ENCODE measurements around the gene HRH2.

HRH2 gene

GRCh38 chr5:175692996-175693710, 35.3 kb downstream of the HRH2 start:
- no peak for DNase-seq (ENCODE audit: low read depth, low spot score)

DNA sequence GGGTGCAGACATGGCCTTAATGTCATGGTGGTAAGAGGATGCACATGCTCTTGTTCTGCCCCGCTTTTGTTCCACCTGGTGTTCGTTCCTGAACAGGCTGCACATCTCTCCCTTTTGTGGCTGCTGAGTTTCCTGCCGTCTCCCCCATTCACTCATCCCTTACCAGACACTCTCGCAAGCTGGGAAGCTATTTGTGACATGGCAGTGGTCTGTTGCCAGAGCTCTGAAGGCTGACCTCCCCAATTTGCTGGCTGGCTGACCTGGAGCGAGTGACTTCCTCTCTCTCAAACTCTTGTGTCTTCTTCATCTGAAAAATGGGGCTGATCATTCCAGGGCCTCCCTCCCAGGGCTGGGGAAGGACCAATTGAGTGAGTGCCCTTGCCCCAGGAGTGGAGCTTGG, 35.9 kb downstream of the HRH2 start:
- no peak for DNase-seq (ENCODE audit: low read depth, low spot score)

DNA sequence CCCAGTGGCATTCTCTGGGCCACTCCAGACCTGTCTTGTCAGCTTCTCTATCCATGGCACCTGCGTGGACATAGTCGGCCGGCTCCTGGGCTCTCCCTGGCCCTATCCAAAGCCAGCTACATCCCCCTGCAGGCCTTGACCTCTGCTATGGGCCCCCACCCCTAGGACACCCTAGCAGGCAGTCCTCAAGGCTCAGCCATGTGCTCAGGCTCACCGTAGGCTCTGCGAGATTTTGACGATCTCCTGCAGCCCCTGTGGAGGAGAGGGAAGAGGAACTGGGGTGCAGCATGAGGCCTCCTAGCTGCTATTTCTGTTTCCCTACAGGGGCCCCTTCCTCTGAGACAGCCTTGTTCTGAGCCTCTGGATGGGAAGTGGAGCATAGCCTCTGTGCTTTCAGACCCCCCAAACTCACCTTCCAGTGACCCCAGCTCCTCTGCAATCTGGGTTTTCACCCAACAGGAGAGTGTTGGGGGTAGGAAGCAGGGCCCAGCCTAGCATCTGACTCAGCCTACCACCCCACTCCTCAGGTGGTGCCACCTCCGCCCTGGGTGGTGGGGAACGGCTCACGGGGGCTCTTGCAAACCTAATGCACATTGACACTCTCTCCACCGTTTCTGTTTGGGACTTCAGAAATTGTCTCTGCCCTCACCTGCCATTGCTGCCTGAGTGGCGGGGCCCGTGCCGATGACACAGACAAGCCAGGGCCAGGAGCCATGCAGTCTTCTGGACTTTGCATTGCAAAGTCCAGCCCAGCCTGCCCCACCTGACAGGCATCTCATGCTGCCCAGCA, 36.7 kb downstream of the HRH2 start:
- no peak for DNase-seq (ENCODE audit: low read depth, low spot score)

DNA sequence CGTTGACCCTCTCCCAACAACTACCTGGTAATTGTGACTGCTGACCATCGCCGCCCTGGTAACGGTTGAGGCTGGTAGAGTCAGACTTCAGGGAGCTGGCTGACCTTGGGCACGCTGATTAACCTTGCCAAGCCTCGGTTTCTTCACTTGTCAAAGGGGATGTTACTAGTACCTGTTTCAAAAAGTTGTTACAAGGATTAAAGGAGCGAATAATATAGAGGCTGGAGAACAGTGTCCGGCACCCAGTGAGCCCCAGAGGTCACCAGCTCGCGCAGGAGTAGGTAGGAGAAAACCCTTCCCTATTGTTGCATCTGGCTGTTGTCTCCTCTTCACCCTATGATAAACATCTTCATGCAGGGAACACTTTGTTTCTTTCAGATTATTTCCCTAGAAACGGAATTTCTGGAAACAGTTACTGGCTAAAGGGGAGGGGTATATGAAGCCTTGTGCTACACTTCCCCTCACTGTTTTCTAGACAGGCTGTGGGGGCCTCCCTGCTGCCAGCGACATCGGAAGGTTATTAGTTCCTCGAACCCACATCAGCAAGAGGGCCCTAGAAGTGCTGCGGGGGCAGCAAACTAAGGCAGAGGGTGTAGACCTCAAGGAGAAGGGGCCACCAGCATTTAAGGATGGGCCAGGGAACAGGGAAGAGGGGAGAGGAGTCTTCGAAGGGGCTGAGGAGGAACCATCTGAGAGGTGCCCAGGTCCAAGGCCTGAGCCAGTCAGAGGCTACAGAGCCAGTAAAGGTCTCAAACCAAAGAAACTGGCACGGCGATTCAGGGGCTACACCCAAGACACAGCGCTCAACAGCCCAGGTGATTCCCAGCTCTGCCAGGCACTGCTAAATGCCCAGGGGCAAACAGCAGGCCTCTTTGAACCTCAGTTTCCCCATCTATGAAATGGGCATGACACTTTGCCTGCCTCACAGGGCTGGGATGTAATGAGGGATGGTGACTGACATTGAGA, 37.6 kb downstream of the HRH2 start:
- DNase-seq (ENCODE audit: low read depth, low spot score): no peak

DNA sequence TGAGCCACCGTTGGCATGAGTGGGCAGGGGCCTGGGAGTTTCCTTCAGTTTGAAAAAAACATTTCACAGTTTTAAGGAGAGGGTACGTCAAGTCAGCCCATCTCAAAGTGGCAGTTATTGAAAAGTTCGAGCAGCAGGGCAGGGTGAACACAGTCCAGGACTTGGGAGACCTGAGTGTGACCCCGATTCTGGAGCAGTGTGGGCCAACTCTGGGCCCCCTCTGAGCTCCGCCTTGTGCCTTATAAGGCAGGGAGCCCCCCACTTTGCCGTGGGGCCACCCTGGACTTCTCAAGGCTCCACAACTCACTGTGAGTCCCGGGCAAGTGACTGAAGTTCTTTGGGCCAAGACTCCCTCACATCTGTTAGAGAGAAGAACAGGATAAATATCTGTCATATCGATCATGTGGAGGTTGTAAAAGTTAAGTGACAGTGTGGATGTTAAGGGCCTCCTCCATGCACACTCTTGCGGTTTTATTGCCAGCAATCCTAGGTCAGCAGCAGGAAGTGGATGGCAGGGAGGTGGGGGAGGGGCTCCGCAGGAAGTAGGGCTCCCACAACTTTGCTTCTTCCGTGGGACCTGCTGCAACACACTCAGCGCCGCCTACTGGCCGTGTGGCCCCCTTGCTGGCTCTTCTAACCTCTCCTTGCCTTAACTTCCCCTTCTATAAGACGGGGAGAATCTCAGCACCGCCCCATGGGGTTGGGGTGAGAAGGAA, 38.4 kb downstream of the HRH2 start:
- DNase-seq (ENCODE audit: low read depth, low spot score): peak; percentile 46

- DNase-seq (ENCODE audit: low read depth, low spot score): no peak
Observed at GRCh38 chr5:175696855-175697198, 39.0 kb downstream of the HRH2 start.

- DNase-seq (ENCODE audit: low read depth, low spot score): no peak
Observed at GRCh38 chr5:175697846-175698245, 40.0 kb downstream of the HRH2 start.

DNA sequence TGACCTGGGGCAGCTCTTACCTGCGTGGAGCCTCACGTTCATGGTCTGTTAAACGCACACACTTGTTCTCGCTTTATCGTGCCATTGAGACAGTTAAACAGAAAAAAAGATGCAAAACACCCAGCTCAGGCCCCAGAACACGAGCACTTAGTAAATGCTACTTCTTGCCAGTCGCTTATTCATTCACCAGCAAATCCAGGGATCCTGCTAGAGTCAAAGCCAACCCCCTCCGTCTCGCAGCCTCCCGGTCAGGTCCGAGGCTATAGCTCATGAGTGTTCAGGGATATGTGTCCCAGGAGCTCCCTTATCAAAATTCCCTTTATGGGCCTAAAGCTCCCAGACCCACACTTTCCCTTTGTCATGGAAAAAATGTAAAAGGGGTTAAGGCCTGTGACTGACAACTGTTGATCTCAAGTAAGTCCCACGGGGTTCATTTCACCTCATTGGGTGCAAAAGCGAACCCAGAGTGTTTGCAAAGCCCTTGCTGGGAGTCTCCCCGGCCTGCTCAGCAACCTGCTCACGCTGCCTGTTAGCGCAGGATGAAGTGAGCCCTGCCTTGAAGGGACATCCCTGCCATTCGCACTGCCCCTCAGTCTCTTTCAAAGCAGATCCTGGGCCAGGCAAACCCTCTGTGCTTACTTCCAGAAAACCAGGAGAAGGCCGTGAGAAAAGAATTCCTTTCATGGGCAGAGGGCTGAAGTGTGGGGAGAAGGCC, 40.7 kb downstream of the HRH2 start:
- no peak for DNase-seq (ENCODE audit: low read depth, low spot score)

GRCh38 chr5:175700991-175701390, 43.1 kb downstream of the HRH2 start:
- DNase-seq (ENCODE audit: low read depth, low spot score): no peak

DNA sequence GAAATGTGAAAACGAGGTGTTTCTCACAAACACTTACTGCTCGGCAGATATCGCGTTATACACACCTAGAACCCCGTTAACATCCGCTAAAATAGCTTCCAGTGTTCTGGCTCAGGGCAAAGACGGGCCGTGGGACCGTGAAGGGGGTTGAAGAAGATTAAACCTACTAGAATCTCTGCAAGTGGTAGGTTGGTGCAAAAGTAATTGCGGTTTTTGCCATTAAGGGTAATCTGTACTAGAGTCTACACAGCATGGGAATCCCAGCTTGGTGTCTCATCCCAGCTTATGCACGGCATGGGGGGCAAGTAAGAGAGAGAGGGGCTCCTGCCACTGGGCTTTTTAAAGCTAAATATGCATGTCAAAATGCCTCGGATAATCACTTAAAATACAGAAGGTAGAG, 43.9 kb downstream of the HRH2 start:
- no peak for DNase-seq (ENCODE audit: low read depth, low spot score)

- DNase-seq (ENCODE audit: low read depth, low spot score): no peak
Observed at GRCh38 chr5:175706499-175706898, 48.6 kb downstream of the HRH2 start.

DNA sequence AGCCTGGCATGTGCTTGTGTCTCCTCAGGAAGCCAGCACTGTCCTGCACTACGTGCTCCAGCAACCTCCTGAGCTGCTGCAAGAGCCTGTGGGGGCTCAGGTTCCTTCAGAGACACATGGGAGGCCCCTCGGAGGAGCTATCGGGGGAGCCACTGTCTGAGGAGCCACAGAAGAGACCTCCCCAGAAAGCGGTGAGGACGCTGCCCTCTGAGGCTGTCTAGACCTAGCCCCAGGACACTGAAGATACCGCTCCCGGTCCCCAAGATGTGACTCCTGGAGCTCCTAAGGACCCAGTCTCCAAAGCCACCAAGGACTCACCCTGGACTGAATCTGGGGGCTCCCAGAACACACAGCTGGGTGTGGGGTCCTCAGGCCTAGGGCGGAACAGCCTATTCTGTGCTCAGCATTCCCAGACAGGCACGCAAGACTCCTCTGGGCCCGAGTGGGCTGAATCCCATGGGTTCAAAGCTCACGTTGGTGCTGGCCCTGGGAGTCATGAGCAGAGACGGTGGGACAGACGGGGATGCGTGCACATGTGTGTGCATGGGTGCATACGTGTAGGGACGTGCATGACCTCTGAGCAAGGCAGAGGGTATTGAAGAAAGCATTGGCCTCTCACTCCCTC, 50.0 kb downstream of the HRH2 start:
- DNase-seq (ENCODE audit: low read depth, low spot score): no peak

- DNase-seq (ENCODE audit: low read depth, low spot score): no peak
Observed at GRCh38 chr5:175709276-175709781, 51.5 kb downstream of the HRH2 start.

- DNase-seq (ENCODE audit: low read depth, low spot score): no peak
Observed at GRCh38 chr5:175710326-175710725, 52.5 kb downstream of the HRH2 start.

- DNase-seq (ENCODE audit: low read depth, low spot score): no peak
Observed at GRCh38 chr5:175711031-175711430, 53.2 kb downstream of the HRH2 start.

GRCh38 chr5:175711472-175712312, 53.8 kb downstream of the HRH2 start:
- no peak for DNase-seq (ENCODE audit: low read depth, low spot score)

GRCh38 chr5:175712313-175712680, 54.4 kb downstream of the HRH2 start:
- DNase-seq (ENCODE audit: low read depth, low spot score): no peak

- DNase-seq (ENCODE audit: low read depth, low spot score): no peak
Observed at GRCh38 chr5:175712681-175713085, 54.8 kb downstream of the HRH2 start.

- no peak for DNase-seq (ENCODE audit: low read depth, low spot score)
Observed at GRCh38 chr5:175713930-175714329, 56.1 kb downstream of the HRH2 start.

Data from activated CD4-positive, CD25-positive, alpha-beta regulatory T cell treated with anti-CD3 and anti-CD28 coated beads, Interleukin-2, amount 50 U/mL, for 16 hours (primary cell).